NCI-H446 treated with DMSO at 0.1 percent for 48 hours (cell line): Measurements from ENCODE around the gene FARP2.

ENCODE experiments used
- DNase-seq: peaks from one replicate; lab custom pipeline; 2025; lab: John Stamatoyannopoulos, UW

The FARP2 gene

DNA sequence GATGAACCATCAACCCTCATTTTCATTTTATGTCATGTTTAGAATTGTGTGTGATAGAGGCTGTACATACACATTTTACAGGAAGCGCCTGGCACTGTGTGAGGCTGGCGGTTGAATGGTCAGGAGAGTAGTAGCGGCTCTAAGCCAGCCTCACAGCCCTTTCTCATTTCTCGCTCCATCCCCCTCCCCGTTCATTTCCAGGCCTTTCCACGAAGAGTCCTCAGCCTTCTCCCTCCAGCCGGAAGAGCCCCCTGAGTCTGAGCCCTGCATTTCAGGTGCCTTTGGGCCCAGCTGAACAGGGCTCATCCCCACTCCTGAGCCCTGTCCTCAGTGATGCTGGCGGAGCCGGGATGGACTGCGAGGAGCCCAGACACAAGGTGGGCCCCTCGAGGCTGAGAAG, 100.5 kb downstream of the FARP2 start:
- no peak for DNase-seq

DNA sequence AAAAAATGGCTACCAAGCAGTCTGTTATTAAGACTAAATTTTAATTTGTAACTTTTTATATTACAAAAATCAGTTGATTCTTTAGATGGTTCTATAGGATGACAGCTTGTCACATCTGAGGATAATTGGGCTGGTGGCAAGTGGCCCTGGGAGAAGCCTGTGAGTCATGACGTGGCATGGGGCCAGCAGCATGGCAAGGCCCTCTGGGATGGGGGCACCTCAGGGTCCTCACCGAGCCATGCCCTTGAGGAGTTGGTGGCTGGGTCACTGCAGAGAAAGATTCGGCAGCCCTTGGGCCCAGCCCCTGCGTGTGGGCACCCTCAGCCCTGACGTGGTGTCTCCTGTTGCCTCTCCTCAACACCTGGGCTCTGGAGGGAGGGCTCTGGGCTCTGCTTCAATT, 102.6 kb downstream of the FARP2 start:
- DNase-seq: peak; percentile 5

DNA sequence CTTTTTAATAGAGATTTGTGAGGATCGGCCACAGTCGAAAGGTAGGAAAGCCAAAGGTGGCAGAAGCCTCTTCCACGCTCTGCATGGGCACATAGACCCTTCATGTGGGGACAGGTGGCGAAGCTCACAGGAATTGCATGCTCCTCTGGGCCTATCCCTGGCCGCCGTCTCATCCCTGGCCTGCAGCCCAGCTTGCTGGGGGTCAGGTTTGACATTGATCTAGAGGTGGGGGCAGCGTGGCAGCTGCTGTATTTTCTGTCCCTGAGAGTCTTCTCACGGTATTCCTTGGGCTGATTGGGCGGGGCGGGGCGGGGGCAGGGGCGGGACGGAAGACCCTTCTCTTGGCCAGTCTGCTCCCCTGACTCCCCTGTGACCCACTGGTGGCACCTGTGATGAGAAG, 103.4 kb downstream of the FARP2 start:
- no peak for DNase-seq

DNA sequence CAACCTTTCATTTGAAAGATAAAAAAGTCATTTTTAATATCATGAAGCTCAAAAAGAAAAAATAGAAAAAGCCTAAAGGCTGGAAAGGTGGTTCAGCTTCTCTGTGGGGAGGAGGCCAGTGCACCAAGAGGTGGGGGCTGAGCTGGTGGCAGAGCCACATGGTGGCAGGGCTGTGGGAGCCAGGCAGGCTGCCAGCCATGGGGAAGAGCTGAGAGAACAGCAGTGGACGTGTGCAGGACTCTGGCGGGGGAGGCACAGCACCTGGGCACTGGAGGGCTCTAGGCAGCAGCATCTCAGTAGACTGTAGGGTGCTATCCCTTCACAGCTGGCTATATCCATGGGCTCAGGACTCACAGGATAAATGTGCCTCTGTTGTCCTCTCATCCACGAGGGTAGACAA, 104.5 kb downstream of the FARP2 start:
- no peak for DNase-seq

DNA sequence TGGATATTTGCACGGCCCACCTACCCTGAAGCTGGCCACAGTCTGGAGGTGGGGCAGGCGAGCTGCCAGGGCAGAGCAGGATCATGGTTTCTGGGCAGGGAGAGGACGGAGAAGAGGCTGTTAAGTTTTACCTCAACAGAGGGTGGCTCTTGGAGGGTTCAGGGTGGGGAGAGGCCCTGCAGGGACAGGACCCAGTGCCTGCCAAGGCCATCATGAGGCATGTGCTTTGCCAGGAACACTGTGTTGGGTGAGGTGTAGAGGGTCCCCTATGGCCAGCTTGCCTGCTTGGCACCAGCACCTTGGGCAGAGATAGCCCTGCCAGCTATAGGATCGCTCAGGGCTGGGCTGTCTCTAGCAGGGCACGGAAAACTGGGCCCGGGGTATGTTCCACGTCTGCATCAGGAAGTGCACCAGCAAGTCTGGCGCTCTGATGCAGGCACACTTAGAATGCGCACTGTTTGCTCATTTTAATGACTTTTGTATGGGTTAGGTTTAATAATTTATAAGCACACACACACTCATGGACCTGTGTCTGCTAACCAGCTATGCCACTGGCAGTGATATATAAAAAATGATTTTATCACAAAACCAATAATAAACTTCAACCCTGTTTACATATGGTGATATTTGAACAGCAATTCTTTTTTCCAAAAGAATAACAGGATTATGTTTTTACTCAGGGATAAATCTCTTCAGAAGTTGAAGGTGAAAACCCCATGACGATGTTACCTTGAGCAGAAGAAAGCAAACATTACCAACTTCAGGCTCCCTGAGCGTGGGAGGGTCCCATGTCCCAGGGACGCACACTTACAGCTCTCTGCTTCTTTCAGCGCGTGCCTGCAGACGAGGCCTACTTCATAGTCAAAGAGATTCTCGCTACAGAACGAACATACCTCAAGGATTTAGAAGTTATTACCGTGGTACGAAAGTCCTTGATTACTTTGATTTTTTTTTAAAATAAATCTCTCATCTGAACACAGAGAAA, 105.9 kb downstream of the FARP2 start:
- no peak for DNase-seq

DNA sequence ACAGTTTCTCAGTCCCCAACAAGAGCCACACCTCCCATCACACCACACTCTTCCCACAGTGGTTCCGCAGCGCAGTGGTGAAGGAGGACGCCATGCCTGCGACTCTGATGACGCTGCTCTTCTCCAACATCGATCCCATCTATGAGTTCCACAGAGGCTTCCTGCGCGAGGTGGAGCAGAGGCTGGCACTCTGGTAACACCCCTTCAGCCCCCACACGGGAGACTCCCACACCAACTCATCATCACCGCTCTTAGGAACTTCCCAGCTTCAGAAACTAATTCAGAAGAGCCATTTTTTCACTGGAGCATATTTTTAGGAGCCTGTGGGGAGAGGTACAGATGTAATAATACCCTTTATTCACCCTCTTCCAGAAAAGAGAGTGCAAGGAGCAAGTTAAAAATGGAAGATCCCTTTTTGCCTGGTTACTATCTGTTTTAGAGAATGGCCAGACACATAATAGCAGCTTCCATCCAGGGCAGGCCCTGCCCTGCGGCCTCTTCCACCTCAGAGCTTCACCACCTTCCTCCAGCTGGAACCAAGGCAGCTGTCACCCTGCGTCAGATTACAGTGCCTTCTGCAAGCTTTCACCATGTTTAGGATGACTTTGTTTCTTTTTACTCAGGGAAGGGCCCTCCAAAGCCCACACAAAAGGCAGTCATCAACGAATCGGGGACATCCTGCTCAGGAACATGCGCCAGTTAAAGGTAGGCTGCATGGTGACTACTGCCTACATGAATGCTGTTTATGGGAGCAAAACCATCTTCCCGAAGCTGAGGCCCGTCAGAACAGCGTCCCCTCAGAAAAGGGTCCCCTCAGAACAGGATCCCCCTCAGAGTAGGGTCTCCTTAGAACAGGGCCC, 107.4 kb downstream of the FARP2 start:
- DNase-seq: no peak

DNA sequence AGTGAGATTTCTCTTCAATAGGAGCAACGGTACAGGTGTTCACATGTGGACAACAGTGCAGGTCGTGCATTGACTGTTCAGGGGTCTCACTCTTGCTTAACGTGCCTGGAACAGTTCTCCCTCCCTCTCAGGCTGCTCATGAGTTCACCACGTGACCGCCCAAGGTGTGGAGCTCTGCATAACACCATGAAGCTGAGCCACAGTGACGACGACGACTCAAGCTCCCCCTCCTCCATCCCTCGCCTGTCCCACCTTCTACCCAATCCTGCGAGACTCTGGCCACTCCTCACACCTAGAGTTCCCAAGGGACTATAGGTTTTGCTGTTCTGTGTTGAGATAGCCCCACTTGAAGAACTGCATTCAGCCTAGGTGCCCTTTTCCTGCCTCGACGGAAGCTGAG, 109.5 kb downstream of the FARP2 start:
- DNase-seq: no peak

DNA sequence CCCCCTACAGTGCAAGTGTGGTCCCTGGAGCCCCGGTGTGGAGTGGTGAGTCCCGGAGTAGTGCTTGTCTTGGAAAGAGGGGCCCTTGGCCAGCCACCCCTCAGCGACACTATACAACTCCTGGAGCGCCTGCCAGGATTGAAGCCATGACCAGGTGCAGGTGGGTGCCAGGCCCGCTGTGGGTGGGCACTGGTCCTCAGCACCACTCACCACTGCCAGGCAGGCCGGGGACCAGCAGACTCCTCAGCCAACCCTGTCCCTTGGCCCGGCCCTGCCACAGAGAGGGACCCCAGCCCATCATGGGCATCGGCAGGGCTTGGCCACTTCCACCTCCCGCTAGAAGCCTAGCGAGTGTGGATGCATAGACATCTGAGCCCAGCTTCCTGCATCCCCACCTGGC, 110.1 kb downstream of the FARP2 start:
- no peak for DNase-seq

DNA sequence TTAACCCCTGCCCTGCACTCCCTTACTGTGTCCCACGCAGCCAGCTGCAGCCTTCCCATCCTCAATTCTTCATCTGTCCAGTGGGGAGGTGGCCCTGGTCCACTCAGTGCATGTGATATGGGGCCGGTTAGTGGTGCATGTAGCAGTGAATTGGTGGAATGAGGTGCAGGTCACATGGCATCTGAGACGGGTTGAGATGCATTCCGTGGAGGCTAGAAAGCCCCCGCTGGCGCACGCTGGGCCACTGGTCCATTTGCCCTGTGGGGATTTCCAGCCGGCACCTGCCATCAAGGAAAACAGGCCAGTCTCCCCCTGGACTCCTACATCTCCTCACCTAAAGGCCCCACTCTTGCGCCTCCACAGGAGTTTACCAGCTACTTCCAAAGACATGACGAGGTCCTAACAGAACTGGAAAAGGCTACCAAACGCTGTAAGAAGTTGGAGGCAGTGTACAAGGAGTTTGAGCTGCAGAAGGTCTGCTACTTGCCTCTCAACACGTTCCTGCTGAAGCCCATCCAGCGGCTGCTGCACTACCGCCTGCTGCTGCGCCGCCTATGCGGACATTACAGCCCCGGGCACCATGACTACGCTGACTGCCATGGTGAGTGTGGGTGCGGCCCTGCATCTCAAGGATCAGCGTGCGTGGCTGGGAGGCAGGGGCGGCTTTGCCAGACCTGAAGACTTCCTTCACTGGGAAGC, 111.8 kb downstream of the FARP2 start:
- DNase-seq: no peak

DNA sequence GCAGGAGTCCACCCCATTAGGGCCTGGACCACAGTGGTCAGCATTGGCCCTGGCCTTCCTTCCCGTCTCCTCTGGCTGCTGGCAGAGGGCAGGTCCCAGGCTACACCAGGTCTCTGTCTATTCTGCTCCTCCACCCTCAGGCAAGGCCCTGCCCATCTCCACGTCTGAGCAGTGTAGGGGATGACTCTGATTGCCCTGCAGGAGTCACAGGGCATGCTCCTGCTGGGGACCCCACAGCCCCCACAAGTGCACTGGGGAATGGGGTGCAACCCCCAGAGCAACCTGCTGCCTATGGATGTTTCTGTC, 112.3 kb downstream of the FARP2 start:
- DNase-seq: no peak

DNA sequence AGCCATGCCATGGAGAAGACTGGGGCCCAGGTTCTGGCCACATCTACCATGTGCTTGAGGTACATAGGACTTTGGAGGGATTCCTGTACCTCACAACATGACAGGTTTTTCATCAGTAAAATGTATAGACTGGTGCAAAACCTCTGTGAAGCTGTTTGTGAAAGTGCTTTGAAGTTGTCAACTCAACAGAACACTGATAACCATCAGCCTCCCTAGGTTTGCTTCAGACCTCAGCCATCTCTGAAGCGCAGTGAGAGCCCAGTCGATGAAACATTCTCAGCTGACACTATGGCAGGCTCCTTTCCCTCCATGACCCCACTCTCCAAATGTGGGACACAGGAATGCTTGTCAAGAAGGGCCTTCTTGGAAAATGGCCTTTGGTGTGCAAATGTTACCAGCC, 113.7 kb downstream of the FARP2 start:
- no peak for DNase-seq

DNA sequence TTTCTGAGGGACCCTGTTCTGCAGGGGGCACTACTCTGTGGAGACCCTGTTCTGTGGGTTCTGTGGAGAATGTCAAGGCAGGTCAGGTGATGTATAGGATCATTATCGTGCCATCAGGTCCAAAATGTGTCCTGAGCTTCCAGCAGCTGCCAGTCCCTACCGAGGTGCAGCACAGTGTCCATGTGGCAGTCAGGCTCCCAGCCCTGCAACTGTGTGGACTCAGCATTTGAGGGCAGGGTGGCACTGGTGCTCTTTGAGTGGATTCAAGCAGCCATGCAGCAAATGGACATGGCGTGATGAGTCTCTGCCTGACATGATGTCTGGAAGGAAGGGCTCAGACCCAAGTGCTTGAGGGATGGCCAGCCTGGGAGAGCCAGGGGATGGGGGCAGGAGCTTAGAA, 117.3 kb downstream of the FARP2 start:
- DNase-seq: no peak

DNA sequence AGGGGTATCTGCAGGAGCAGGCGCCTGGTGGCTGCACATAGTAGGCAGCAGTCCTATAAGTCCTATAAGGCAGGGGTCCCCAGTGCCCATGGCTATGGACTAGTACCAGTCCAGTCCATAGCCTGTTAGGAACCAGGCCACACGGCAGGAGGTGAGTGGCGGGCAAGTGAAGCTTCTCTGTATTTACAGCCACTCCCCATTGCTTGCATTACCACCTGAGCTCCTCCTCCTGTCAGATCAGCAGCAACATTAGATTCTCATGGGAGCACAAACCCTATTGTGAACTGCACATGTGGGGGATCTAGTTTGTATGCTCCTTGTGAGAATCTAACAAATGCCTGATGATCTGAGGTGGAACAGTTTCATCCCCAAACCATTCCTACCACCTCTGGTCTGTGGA, 119.2 kb downstream of the FARP2 start:
- no peak for DNase-seq

DNA sequence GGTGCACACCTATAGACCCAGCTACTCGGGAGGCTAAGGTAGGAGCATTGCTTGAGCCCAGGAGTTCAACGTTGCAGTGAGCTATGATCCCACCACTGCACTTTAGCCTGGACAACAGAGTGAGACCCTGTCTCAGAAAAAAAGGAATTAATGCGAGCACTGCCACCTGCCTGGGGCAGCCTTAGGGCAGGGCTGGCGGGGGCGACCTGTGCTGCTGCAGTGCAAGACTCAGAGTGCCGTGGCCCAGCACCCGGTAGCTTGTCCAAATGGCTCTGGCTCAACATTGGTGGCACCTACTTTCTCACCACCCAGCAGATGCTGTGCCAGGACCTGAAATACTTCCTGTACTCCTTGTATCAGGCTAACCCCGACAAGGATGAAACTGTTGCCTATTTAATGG, 122.1 kb downstream of the FARP2 start:
- no peak for DNase-seq

DNA sequence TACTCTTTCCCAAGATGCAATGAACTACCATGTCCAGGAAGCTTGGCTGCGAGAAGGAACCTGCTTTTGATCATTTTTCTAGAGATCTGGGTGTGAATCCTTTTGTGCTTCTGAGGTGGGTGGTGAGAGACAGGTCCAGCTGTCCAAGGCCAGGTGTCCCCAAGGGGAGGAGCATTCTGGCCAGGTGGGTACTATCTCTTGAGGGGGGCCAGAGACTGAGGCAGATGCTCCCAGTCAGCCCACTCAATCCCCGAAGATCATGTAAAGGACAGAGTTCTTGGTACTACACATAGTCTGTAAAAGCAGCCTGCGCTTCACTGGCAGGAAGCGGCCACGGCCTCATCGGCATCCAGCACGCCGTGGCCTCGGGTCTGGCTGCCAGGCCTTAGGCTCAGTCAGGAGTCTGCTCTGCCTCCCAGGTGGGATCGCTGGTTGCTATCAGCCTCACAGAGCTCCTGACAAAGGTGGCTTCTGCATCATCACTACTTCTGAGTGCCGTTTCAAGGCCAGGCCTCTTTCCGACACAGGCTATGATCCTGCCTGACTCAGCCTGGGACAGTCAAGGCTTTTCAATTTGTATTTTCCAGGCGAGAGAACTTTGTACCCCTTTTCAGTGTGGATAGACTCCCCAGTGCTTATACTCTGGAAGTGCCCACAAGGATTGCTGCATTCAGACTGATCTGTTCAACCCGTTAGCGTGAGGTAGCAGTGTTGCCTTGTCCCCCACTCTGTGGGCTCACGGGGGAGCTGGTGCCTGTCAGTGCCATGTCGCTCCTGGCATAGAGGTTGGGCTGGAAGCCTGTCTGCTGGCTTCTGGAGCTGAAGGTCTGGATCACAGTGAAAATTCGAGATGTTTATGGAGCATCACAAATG, 123.2 kb downstream of the FARP2 start:
- DNase-seq: no peak

DNA sequence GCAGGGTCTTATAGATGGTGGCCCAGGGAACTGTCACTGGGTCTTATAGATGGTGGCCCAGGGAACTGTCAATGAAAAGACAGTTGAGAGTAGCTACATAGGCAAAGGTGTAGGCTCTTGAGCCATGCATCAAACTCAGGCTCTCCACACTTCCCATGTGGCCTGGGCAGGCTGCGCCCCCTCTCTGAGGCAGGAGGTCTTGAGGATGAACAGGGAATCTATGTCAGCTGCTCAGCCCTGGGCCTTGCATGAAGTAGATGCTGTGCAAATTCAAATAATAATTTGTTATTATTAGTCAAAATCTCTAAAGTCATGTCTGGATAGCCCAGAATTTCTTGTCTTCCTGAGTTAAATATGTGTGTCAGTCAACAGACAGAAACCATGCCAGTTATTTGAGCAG, 125.6 kb downstream of the FARP2 start:
- no peak for DNase-seq

DNA sequence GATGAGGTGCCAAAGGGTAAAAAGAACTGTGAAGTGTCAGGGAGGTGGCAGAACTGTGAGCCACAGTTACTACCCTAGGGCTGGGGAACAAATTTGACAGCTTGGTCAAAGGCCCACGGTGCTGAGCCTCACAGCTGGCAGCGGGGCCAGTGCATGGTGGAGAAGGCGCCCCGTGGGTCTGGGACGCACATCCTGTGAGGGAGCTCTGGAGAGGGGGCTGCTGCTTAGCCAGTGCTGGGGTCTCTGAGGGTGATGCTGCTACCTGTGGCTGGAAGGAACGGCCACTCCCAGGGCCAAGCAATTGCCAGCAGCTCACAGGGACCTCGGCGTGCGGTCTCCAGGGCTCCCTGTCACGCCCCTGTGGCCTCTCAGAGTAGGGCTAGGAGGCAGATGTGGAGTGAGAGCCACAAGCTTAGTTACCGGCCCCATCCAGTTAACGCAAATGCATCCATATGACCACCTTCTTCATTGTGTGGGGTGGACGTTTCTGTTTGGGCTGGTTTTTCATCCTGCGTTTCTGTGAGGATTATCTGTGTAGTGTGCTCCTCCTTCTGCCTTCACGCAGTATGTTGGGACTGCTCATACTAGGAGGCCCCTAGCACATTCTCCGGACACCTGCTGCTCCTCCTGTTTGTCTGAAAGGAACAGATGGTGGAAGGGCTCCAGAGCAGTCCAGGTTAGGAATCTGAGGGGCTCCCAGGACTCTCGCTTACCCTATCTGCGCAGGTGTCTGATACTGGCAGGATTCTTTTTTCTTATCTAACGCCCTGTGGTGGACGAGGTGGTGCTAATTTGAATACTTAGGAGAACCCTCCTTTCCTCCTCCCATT, 126.3 kb downstream of the FARP2 start:
- DNase-seq: no peak

DNA sequence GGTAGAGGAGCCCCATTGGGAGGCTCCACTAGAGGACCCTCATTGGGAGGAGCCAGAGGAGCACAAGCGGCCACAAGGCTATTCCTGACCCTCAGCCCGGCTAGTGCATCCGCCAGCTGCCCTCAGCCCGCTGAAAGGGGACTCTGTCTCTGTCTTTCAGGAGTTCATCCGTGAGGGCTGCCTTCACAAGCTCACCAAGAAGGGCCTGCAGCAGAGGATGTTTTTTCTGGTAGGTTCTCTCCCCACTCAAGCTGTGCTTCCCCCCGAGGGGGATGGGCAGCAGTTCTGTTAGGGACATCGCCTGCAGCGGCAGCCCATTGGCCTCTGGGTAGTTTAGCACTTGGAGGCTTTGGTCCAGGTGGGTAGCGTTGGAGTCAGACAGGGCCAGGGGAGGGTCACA, 127.2 kb downstream of the FARP2 start:
- no peak for DNase-seq

DNA sequence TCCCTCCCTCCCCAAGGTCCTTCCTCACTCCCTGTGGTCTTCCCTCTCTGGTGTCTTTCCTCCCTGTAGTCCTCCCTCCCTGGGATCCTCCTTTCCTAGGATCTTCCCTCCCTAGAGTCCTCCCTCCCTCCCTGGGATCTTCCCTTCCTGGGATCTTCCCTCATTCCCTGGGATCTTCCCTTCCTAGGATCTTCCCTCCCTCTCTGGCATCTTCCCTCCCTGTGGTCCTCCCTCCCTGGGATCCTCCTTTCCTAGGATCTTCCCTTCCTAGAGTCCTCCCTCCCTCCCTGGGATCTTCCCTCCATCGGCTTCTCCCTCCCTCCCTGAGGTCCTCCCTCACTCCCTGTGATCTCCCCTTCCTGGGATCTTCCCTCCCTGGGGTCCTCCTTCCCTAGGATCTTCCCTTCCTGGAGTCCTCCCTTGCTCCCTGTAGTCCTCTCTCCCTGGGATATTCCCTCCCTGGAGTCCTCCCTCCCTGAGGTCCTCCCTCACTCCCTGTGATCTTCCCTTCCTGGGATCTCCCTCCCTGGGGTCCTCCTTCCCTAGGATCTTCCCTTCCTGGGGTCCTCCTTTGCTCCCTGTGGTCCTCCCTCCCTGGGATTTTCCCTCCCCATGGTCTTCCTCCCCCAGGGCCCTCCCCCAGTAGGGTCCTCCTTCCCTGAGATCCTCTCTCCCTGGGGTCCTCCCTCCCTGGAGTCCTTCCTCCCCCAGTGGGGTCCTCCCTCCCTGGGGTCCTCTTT, 129.3 kb downstream of the FARP2 start:
- no peak for DNase-seq

DNA sequence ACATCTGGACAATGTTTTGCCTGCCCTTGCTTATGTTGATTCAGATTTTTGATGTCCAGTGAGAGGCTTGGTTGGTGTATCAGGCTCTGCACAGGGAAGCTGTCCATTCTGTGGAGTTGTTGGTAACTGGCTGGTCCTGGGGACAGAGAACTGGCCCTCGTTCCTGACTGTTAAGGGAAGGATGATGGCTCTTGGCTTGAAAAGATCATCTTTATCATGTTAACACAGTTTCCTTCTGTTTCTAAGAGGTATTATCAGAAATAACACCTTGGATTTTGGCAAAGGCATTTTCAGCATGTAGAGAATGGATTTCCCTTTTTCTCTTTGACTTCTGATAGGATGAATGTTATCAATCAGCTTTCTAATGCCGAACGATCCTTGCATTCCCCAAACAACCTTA, 133.0 kb downstream of the FARP2 start:
- no peak for DNase-seq
